Adrenal gland (tissue), 5 donors: ENCODE measurements around the gene PPP1R9B.

ENCODE experiments used
- POLR2A ChIP-seq, 2 donors: fragments of 450-650 bp; IDR thresholded peaks; one replicate each; pipeline ENCODE4 v1.6.1; 2017; ENCODE audit warnings: antibody characterized with exemption in 2 of 2, mild to moderate bottlenecking in 2 of 2, moderate library complexity in 1 of 2
- TF ChIP-seq, protein P1 (sequence below), 6 experiments: fragments of 450-650 bp in 4 of 6; fragments of 200-600 bp in 2 of 6; sonication (generic) in 1 of 6; IDR thresholded peaks; 1 replicate in 5 of 6; 2 replicates in 1 of 6; pipeline versions ENCODE4 v1.5.1 to v1.8.0; 2016 to 2021; ENCODE audit warnings: antibody characterized with exemption in 6 of 6, mild to moderate bottlenecking in 2 of 6, moderate library complexity in 1 of 6
- donor health status: DM: no; HTN: no; CAD: no.

DNA sequence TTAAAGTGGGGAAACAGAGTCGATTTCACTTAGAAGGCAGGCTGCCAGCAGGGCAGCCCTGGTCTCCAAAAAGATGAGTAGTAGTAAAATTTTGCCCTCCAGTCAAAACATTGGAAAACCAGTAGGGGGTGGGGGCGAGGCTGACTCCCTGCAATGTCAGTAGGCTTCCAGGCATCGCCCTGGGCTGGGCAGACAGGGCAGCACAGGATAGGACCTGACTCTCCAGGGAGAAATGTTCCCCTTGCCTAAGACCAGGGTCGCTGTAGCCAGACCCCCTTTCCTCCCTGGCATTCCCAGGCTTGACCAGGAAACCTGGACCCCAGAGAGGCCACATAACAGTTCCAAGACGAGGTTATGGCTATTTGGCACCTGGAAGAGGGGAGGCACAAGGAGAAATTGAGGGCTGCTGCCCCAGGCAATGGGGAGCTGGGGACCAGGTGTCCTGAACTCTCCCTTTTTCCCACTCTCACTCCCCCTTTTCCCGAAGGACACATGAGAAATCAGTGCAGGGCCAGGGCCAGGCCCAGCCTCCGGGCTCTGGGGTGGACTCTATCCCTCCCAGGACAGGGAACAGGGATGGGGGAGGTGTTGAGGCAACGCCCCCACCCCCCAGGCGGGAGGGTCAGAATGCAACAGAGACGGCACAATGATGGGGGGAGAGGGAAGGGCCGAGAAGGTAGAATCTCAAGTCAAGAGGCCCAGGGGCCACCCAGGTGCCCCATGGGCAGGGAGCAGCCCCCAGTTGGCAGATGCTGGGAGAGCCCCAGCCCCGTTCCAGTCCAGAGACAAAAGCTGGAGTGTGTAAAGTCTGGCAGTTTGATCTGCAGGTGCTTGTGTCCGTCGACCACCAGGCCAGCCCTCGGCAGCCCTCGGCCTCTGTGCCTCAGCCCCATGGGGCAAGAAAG lies 16.0 kb downstream of the PPP1R9B start:
- TF ChIP-seq, protein P1, sequence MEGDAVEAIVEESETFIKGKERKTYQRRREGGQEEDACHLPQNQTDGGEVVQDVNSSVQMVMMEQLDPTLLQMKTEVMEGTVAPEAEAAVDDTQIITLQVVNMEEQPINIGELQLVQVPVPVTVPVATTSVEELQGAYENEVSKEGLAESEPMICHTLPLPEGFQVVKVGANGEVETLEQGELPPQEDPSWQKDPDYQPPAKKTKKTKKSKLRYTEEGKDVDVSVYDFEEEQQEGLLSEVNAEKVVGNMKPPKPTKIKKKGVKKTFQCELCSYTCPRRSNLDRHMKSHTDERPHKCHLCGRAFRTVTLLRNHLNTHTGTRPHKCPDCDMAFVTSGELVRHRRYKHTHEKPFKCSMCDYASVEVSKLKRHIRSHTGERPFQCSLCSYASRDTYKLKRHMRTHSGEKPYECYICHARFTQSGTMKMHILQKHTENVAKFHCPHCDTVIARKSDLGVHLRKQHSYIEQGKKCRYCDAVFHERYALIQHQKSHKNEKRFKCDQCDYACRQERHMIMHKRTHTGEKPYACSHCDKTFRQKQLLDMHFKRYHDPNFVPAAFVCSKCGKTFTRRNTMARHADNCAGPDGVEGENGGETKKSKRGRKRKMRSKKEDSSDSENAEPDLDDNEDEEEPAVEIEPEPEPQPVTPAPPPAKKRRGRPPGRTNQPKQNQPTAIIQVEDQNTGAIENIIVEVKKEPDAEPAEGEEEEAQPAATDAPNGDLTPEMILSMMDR (IDR thresholded peaks at IDR 0.05): no peak
- TF ChIP-seq POLR2A (IDR thresholded peaks at IDR 0.05): no peak
